Suprapubic skin (tissue), 4 donors: ENCODE results near the gene SUPT4H1. TPM values are rescaled to one million over a fixed set of nuclear protein-coding genes. Genes with fewer than 3 reads are reported as not detected.
A peak's percentile ranks its signal among the peaks of the same experiment; 100 is the strongest.

Experiments used
- DNase-seq, 2 donors: peaks; one replicate each; pipeline ENCODE4 v3.0.0-alpha.2; 2019; ENCODE audit warnings: low spot score in 2 of 2
- H3K27ac ChIP-seq: fragments of 200-600 bp; sonication (generic); one replicate; pipeline ENCODE4 v1.5.1; 2019
- H3K27me3 ChIP-seq: fragments of 200-600 bp; sonication (generic); one replicate; pipeline ENCODE4 v1.5.1; 2019
- H3K36me3 ChIP-seq: fragments of 200-600 bp; sonication (generic); one replicate; pipeline ENCODE4 v1.5.1; 2019
- H3K4me1 ChIP-seq: fragments of 200-600 bp; sonication (generic); one replicate; pipeline ENCODE4 v1.5.1; 2019
- H3K4me3 ChIP-seq: fragments of 200-600 bp; sonication (generic); one replicate; pipeline ENCODE4 v1.5.1; 2019; ENCODE audit warnings: mild to moderate bottlenecking
- H3K9me3 ChIP-seq: fragments of 200-600 bp; sonication (generic); one replicate; pipeline ENCODE4 v1.5.1; 2019
- EP300 ChIP-seq: sonication (generic); formaldehyde crosslinking; IDR thresholded peaks from one replicate; pipeline ENCODE4 v1.6.1; 2017; ENCODE audit warnings: antibody characterized with exemption
- POLR2A ChIP-seq, 2 donors: fragments of 450-650 bp; IDR thresholded peaks; one replicate each; pipeline ENCODE4 v1.6.1; 2017; ENCODE audit warnings: antibody characterized with exemption in 2 of 2, mild to moderate bottlenecking in 2 of 2, moderate library complexity in 2 of 2
- POLR2AphosphoS5 ChIP-seq, 3 donors: sonication (generic); formaldehyde crosslinking; IDR thresholded peaks; one replicate each; pipeline ENCODE4 v1.6.1; 2017; ENCODE audit warnings: antibody characterized with exemption in 3 of 3
- WGBS: methylation state at CpG from one replicate; pipeline ENCODE4 v1.1.5; 2018; 5-methylcytosine and 5-hydroxymethylcytosine counted together
- total RNA-seq, 4 donors: library from RNA; depleted of rRNA; stranded (reverse); fragments of >200 nt; gene quantifications; one replicate each; pipeline ENCODE4 v1.1.0, GENCODE V29; 2016
- TF ChIP-seq, protein P1 (sequence below), 2 donors: fragments of 200-600 bp in 1 of 2; fragments of 450-650 bp in 1 of 2; sonication (generic) in 1 of 2; IDR thresholded peaks; one replicate each; pipeline ENCODE4 v1.5.1; 2016 to 2019; ENCODE audit warnings: antibody characterized with exemption in 2 of 2, mild to moderate bottlenecking in 1 of 2, moderate library complexity in 1 of 2

SUPT4H1 gene
- total RNA-seq, 4 donors from 2014 or later, result 33.8 to 48.3 (median 40.3) TPM

DNA sequence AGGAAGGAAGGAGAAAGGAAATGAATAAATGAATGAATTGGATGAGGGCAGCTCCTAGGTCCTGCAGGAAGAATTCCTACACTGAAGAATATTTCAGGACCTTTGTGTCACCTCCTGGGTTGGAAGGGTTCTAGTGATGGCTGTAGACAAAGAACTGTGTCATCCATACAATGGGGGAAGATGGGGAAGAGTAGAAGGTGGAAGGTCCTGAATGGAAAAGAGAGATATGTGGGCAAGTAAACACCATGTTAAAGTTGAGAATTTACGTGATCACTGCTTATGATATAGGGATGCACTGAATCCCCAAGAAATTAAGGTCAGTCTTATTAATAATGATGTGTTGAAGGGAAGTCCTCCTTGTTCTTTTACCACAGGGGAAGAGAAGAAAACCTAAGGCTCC lies 4.2 kb upstream of the SUPT4H1 start:
- Histone ChIP-seq H3K27me3 (no peaks in the 10 kb centered on the region), H3K36me3 (peaks cover 9% of the 10 kb centered on the region), H3K4me3 (no peak overlapping the region), H3K27ac (no peak overlapping the region), H3K4me1 (peaks cover 22% of the 10 kb centered on the region), H3K9me3 (no peaks in the 10 kb centered on the region)
- 93% methylated on average over 1 of the region's 1 CpG for WGBS
- no peak for DNase-seq
- TF ChIP-seq POLR2A (IDR thresholded peaks at IDR 0.05) (no peak), EP300 (no peak), POLR2AphosphoS5 (IDR thresholded peaks at IDR 0.05) (no peak)
- TF ChIP-seq, protein P1, sequence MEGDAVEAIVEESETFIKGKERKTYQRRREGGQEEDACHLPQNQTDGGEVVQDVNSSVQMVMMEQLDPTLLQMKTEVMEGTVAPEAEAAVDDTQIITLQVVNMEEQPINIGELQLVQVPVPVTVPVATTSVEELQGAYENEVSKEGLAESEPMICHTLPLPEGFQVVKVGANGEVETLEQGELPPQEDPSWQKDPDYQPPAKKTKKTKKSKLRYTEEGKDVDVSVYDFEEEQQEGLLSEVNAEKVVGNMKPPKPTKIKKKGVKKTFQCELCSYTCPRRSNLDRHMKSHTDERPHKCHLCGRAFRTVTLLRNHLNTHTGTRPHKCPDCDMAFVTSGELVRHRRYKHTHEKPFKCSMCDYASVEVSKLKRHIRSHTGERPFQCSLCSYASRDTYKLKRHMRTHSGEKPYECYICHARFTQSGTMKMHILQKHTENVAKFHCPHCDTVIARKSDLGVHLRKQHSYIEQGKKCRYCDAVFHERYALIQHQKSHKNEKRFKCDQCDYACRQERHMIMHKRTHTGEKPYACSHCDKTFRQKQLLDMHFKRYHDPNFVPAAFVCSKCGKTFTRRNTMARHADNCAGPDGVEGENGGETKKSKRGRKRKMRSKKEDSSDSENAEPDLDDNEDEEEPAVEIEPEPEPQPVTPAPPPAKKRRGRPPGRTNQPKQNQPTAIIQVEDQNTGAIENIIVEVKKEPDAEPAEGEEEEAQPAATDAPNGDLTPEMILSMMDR (IDR thresholded peaks at IDR 0.05), result no peak

DNA sequence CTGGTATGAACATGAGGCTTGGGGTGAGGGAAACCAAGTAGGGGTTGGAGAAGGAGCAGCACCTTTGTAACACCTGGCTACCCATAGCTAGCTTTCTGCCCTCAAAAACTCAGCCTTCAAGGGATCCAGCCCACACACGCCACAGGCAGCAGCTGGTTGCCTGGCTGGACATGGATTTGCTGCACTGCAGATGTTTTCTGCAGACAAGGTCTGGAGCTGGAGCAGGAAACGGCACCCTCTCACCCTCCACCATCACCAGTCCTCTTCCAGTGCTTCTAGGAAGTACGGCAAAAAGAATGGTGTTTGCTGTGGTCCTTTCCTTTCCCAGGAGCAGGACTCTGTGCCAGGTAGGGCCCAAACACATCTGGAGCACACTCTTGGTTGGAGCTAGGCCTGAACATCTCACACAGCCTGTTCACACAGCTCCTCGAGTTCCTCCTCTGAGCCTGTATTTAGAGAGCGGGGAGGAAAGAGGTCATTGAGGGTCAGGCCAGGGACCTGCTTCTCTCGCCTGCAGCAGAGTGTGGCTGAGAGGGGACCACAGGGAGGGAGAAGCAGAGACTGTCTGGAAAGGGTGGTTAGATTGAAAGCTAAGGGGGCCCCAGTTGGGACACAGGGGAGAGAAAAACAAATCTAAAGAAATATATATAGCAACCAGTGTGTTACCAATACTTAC lies 2.7 kb upstream of the SUPT4H1 start:
- Histone ChIP-seq H3K4me1 (peaks cover 28% of the 10 kb centered on the region), H3K36me3 (peaks cover 9% of the 10 kb centered on the region), H3K4me3 (no peak overlapping the region), H3K27me3 (no peaks in the 10 kb centered on the region), H3K9me3 (no peaks in the 10 kb centered on the region), H3K27ac (no peak overlapping the region)
- DNase-seq, result no peak
- no peak for TF ChIP-seq POLR2A (IDR thresholded peaks at IDR 0.05)
- no peak for TF ChIP-seq EP300
- TF ChIP-seq, protein P1 (IDR thresholded peaks at IDR 0.05), result no peak
- TF ChIP-seq POLR2AphosphoS5 (IDR thresholded peaks at IDR 0.05), result no peak
- 57% methylated on average over 6 of the region's 6 CpGs for WGBS

DNA sequence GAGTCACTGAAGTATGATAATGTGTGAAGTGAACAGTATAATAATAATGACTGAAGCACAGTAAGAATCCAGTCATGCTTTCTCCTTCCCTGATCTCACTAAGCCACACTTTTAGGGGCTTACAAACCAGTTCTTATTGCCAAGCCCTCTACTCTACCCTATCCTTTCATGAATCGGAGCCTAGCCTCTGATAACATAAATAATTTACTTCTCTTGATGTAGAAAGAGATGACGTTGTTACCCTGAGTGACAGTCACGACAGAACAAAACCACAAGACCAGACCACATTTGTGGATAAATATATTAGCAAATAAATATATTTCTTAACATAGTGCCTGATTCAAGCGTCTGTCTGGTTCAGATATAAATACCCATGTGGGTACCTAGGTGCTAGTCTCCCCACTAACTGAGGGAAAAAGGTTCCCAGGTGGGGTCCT lies 1.4 kb upstream of the SUPT4H1 start:
- DNase-seq, result no peak
- peaks cover 22% of the 10 kb centered on the region for H3K36me3 ChIP-seq
- TF ChIP-seq, protein P1 (IDR thresholded peaks at IDR 0.05), result no peak
- TF ChIP-seq EP300, result no peak
- no peak for TF ChIP-seq POLR2AphosphoS5 (IDR thresholded peaks at IDR 0.05)
- no peak for TF ChIP-seq POLR2A (IDR thresholded peaks at IDR 0.05)
- H3K27ac ChIP-seq, result peak overlapping the region; percentile 96
- H3K27me3 ChIP-seq, result no peaks in the 10 kb centered on the region
- peak overlapping the region; percentile 95 for H3K4me3 ChIP-seq
- H3K4me1 ChIP-seq, result peaks cover 28% of the 10 kb centered on the region
- H3K9me3 ChIP-seq, result no peaks in the 10 kb centered on the region
- 65% methylated on average over 4 of the region's 4 CpGs for WGBS

GRCh38 chr17:58352596-58353388 lies 791 bp upstream of the SUPT4H1 start:
- DNase-seq, result no peak
- 2% methylated on average over 26 of the region's 26 CpGs for WGBS

More at GRCh38 chr17:58352596-58353388, 791 bp upstream of the SUPT4H1 start:
- no peaks in the 10 kb centered on the region for H3K27me3 ChIP-seq
- peak overlapping the region; percentile 95 for H3K4me3 ChIP-seq
- H3K27ac ChIP-seq, result peak overlapping the region; percentile 96
- peaks cover 28% of the 10 kb centered on the region for H3K36me3 ChIP-seq
- no peaks in the 10 kb centered on the region for H3K9me3 ChIP-seq
- TF ChIP-seq POLR2A (IDR thresholded peaks at IDR 0.05) (no peak), EP300 (no peak), POLR2AphosphoS5 (IDR thresholded peaks at IDR 0.05) (no peak)
- TF ChIP-seq, protein P1 (IDR thresholded peaks at IDR 0.05), result no peak
- peaks cover 28% of the 10 kb centered on the region for H3K4me1 ChIP-seq
